Stimulated activated CD4-positive, alpha-beta T cell treated with anti-CD3 and anti-CD28 coated beads, Interleukin-12 subunit alpha, Interleukin-12 subunit beta, amount 100 ng/mL, for 48 hours (primary cell): ENCODE results near the gene RSU1.

Experiments
- DNase-seq, 3 donors: peaks; one replicate each; pipeline ENCODE4 v3.0.0-alpha.2; 2020; ENCODE audit warnings: low read depth in 2 of 3, low spot score in 1 of 3

The RSU1 gene

GRCh38 chr10:16822726-16823360, 5.6 kb upstream of the RSU1 start:
- DNase-seq: no peak

- no peak for DNase-seq
Observed at GRCh38 chr10:16822027-16822426, 4.8 kb upstream of the RSU1 start.

GRCh38 chr10:16820421-16820820, 3.2 kb upstream of the RSU1 start:
- DNase-seq: no peak

- no peak for DNase-seq
Observed at GRCh38 chr10:16820018-16820417, 2.8 kb upstream of the RSU1 start.

- no peak for DNase-seq
Observed at GRCh38 chr10:16819436-16819835, 2.2 kb upstream of the RSU1 start.

GRCh38 chr10:16819026-16819425, 1.8 kb upstream of the RSU1 start:
- DNase-seq: no peak

GRCh38 chr10:16816830-16817124, 447 bp downstream of the RSU1 start:
- no peak for DNase-seq

GRCh38 chr10:16816171-16816570, 1.1 kb downstream of the RSU1 start:
- no peak for DNase-seq

GRCh38 chr10:16814012-16814411, 3.2 kb downstream of the RSU1 start:
- DNase-seq: no peak

GRCh38 chr10:16812676-16813075, 4.5 kb downstream of the RSU1 start:
- DNase-seq: no peak

GRCh38 chr10:16811765-16812164, 5.5 kb downstream of the RSU1 start:
- DNase-seq: no peak

GRCh38 chr10:16811292-16811691, 5.9 kb downstream of the RSU1 start:
- DNase-seq: no peak

- peak; percentile 32 to 54 (median 34) for DNase-seq
Observed at GRCh38 chr10:16809074-16809718, 8.0 kb downstream of the RSU1 start.

GRCh38 chr10:16804123-16804522, 13.1 kb downstream of the RSU1 start:
- DNase-seq: no peak

- no peak for DNase-seq
Observed at GRCh38 chr10:16803464-16803863, 13.8 kb downstream of the RSU1 start.

GRCh38 chr10:16799621-16800020, 17.6 kb downstream of the RSU1 start:
- no peak for DNase-seq

- DNase-seq: no peak
Observed at GRCh38 chr10:16798571-16798970, 18.7 kb downstream of the RSU1 start.

GRCh38 chr10:16795410-16796073, 21.7 kb downstream of the RSU1 start:
- DNase-seq: no peak

GRCh38 chr10:16794005-16794404, 23.2 kb downstream of the RSU1 start:
- no peak for DNase-seq

GRCh38 chr10:16792675-16793074, 24.5 kb downstream of the RSU1 start:
- DNase-seq: no peak

GRCh38 chr10:16789765-16790164, 27.5 kb downstream of the RSU1 start:
- DNase-seq: no peak

- no peak for DNase-seq
Observed at GRCh38 chr10:16789261-16789660, 28.0 kb downstream of the RSU1 start.

GRCh38 chr10:16788778-16789177, 28.4 kb downstream of the RSU1 start:
- DNase-seq: no peak
